NCI-H1092 treated with DMSO at 0.1 percent for 48 hours (cell line): ENCODE results near the gene UMAD1.
A peak's percentile ranks its signal among the peaks of the same experiment; 100 is the strongest.
"Not testable (repeated sequence)": the region's sequence is repeated elsewhere in the genome, so short reads cannot be mapped to it uniquely, and the experiment has no call there.

Experiments used
- DNase-seq: peaks from one replicate; lab custom pipeline; 2025; lab: John Stamatoyannopoulos, UW

Gene UMAD1

DNA sequence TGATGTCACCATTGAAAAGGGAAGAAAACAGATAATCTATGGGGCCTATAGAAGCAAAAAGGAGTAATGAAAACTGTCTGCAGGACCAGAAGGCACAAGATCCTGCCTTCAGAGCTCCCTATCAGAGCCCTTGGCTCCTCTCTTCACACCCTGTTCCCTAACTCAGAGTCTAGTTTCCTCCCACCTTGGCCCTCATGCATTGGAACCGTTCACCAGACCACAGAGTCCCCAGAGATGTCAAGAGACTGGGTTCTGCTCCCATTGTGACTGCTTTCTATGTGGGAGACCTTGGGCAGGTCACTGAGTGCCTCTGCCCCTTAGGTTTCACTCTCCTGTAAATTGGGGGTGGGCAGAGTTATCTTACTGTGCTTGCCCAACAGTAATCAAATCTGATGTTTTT lies 158.0 kb downstream of the UMAD1 start:
- DNase-seq: no peak

DNA sequence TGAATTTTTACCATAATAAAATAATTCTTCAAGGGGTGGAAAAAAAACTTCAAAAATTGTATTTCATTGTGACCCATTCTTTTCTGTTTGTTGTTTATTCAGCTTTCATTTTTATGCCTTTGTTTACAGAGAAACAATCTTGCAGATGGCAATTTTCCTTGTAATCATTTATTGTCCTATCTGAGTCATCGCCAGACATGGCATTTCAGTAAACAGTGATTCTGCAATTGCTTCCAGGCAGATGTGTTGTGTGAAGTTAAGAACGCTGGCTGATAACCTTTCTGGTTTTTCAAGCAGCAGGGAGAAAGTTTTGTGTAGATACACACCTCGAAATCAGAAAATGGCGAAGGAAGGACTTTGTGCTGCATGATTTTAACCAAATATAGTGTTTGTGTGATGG lies 158.6 kb downstream of the UMAD1 start:
- no peak for DNase-seq

DNA sequence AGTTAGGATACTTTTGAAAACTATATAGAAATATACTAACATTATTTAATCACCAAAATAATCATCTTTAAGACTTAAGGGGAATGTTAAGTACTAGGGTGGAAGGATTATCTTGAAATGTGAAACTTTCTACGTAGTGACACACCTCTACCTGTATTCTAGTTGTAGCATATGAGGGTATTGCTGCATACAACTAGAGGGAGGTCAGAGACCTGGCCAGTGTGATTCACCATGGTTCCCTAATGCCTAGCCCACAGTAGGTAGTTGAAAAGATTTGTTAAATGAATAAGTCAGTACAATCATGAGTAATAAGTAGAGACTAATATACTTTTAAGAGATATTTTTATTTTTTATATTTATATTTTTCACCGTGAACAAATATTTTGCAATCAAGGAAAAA lies 162.0 kb downstream of the UMAD1 start:
- no peak for DNase-seq

DNA sequence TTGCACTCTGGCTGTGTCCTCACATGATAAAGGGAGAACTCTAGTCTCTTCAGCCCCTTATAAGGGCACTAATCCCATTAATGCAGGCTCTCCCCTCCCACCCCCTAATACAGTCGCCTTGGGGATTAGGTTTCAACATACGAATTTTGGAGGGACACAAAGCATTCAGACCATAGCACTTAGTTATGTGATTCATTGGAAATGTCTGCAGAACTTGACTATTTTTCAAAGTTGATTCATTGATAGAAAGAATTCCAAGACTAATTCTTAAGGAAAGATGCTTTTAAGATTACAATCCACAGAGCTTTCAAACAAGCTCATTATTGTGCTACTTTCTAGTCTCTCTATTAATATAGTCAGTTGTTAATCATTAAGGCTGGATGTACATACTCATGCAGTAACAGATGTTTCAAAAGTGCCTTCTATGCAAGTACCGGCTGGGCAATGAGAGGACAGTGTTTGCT lies 163.2 kb downstream of the UMAD1 start:
- no peak for DNase-seq

DNA sequence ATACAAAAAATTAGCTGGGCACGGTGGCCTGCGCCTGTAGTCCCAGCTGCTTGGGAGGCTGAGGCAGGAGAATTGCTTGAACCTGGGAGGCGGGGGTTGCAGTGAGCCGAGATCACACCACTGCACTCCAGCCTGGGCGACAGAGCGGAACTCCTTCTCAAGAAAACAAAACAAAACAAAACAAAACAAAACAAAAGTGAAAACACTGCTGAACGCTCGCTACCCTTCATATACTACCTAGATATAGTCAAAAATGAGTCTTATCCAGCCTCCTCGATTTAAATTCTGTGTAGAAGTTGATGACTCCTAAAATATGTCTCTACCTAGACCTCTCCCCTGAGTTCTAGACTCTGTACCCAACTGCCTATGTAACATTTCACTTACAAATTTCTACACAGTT lies 164.3 kb downstream of the UMAD1 start:
- not testable (repeated sequence) for DNase-seq

DNA sequence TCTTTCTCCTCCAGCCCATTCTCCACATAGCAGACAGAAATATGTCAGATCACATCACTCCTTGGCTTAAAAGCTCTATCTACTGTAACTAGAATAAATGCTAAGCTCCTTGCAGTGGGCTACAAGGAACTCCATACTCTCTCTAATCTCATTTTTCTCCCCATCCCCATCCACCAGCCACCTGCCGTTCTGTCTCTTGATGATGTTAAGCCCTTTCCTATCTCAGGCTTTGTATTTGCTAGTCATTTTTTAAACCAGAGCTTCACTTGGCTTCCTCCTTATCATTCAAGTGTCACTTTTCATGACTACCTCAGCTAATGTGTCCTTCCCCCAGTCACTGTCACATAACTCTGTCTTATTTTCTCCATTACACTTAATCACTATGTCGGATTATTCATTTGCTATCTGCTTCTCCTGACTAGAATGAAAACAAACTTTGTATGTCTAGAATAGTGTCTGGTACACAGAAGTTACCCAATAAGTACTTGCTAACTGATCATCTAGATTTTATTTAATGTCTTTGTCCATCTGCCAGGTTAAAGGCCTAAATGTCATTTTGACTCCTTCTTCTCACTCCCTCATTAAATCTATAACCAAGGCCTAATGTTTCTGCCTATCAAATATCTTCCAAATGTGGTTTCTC lies 165.1 kb downstream of the UMAD1 start:
- no peak for DNase-seq

DNA sequence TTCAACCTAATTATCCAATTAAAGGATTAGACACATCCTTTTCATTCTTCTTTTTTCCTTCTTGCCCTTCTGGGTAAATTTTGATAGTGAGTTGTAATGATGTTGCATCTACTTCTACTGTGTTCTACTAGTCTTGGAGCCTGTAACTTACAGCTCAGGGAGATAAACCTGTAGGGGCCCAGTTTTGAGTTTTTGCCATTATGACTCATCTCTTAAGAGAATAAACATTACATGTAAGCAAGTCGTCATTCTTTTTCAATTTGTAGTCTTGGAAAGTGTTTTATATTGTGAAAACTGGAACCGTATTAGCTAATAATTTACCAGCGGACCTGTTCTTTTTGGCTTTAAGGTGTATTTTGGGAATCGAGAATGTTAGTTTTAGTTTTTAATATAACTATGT lies 167.6 kb downstream of the UMAD1 start:
- DNase-seq: no peak

DNA sequence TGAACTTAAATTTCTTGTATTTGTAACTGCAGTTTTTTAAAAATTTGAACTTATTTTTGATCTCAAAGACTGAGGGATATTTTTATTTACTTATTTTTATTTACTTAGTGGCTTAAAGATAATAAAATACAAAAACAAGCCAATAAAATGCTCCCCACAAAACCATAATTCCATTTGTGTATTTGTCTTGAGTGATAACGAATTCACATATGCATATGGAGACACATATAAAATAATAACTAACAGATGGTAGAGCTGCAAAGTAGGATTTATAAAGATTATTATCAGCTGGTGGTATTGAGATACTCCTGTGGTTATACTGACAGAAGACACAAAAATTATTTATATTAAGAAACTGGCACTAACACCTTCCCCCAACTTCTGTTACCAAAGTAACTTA lies 168.1 kb downstream of the UMAD1 start:
- no peak for DNase-seq

DNA sequence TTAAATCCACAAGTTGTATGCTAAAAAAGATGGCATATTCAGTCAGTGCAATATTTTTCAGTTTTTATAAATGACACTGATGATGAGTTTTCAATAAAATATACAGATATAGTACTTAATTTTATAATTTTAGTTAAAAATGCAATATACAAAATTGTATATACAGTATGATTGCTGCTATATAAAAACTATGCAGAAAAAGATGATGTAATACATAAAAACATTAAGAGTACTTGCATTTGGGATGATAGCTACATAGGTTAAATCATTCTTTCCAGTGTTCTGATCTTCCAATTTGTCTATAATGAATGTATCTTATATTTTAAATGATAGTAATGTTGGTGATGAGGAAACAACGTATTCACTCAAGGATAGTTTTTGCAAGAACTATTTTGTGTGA lies 169.8 kb downstream of the UMAD1 start:
- no peak for DNase-seq

DNA sequence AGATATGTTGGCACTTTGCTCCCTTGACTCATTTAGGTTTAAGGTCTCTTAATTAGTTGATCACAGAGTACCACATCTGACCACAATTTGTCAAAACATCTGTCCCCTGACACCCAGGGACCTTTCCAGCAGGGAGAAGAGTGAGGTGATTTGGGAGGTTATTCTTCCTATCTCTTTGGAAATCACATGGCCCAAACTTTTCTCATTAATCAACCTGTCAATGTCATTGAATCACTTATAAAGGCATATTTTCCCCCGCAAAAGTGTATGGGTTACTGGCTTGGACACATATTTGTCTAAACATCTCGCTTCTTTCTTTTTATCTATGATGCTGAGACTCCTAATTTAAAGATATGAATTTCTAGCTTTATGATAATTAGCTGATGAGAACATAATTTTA lies 170.3 kb downstream of the UMAD1 start:
- DNase-seq: no peak

DNA sequence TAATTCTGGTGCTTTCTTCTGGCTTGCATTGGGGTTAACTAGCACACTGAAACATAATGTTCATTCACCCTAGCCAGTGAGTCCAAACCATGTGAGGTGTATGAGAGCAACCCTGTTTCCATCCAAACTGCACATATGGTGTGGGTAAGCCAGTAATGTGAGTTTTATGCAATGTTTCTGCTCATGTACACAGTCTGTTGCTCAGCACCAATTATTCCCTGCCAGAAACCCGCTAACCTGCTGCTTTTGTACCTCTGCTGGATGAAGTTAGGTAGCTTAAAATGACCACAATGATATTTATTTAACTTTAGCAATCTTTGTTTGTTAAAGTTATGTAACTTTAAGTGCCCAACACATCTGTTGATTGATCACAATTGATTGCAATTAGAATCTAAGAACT lies 171.6 kb downstream of the UMAD1 start:
- peak; percentile 33 for DNase-seq

DNA sequence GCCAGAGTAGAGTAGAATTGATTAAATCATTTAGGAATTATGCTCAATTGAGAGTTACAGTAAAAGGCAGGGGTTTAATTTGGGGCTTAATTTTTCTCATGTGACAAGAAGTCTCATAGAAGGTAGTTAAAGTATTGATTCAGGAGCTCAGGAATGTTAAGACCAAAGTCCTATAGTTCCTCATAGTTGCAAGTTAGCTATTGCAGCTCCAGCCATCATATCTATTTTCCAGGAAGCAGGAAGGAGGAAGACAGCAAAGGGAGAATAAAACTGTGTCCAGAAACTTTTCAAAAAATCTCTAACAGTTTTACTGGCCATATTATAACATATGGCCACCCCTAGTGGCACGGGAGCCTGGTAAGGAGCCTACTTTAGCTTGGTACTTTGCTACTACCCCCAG lies 174.8 kb downstream of the UMAD1 start:
- no peak for DNase-seq

DNA sequence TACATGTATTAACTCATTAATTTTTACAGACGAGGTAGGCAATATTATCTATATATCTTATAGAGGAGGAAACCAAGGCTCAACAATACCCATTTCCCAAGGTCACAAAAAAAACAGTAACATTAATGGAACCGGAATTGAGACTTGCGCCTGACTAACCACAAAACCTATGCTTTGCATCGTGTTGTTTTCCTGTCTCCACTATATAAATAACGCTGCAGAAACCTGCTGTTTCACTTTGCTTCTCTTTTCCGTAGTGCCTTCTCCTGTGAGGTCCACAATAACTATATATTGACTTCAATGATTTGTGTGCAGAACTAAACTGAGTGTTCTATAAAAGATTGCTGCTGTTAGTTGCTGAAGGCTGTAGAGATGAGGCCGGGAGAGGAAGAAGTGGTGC lies 175.5 kb downstream of the UMAD1 start:
- no peak for DNase-seq

DNA sequence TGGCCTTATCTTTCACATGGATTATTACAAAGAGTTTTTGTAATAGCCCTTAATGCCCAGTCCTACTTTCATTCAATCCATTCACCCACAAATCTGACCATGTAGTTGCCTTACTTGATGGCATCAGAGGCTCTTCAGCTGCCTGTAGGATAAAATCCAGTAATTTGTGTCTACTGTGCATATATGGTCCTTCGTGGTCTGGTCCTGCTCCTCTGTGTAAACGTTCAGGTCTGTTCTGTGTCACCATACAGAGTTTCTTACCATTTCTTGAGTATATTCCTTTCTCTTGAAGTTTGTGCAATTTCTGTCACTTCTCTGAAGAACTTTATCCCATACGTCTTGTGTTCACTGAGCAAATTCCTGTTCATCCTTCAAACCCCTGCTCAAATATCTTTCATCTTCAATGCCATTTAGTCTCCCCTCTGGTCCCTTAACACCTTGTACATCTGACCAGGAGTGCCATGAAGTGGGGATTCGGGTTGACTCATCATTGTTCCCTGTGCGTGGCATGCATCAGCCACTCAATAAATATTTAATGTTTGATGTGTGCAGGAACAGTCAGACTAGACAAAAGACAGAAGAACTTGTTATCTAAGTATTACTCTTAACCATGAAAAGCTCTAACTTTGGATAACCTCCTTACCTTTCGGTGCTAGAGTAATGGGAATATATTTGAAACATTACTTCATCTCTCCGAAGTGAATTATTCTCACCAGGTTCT lies 176.4 kb downstream of the UMAD1 start:
- no peak for DNase-seq

DNA sequence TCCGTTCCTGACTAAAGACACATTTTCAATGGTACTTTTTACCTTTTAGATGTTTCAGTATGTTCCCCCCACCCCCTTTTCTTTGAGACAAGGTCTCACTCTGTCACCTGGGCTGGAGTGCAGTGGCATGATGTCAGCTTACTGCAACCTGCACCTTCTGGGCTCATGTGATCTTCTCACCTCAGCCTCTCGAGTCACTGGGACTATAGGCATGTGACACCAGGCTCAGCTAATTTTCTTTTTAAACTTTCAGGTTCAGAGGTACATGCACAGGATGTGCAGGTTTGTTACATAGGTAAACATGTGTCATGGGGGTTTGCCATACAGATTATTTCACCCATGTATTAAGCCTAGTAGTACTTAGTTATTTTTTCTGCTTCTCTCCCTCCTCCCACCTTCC lies 177.2 kb downstream of the UMAD1 start:
- DNase-seq: no peak

DNA sequence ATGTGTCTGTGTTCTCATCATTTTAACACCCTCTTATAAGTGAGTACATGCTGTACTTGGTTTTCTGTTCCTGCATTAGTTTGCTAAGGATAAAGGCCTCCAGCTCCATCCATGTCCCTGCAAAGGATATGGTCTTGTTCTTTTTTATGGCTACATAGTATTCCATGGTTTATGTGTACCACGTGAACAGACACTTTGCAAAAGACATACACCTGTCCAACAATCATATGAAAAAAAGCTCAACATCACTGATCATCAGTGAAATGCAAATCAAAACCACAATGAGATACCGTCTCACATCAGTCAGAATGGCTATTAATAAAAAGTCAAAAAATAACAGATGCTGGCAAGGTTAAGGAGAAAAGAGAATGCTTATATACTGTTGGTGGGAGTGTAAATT lies 177.6 kb downstream of the UMAD1 start:
- DNase-seq: not testable (repeated sequence)

DNA sequence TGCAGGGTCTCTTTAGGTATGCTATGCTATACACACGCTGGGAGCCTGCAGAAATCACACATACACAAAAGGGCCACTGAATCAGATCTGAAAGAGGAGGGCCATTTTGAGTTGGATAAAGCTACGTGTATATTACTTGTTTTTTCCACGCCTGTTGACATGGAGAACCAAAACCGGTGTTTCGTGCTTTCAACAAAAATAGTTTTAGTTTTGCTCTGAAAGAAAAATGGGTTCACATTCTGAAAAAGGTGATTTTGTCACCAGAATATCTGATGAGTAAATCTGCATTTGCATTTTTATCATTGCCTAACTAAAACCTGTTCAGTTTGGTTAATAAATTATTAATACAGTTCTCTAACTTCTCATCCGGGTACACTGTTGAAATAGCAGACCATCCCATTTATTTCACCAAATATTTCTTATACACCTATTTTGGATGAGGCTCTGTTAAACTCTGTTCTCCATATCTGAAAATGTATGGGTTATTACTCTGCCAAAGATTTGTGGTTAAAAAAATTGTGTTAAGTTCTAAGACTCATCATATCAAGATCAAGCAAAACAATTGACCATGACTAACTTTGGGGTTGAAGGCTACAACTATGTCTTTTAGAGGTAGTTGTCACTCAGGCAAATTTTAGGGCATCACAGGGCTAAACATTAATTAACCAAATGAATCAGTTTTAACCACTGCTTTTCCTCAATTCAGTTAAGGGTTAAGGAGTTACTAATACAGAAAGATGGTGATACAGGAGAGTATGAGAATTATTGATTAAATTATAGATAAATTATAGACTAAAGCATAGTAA lies 179.1 kb downstream of the UMAD1 start:
- no peak for DNase-seq

DNA sequence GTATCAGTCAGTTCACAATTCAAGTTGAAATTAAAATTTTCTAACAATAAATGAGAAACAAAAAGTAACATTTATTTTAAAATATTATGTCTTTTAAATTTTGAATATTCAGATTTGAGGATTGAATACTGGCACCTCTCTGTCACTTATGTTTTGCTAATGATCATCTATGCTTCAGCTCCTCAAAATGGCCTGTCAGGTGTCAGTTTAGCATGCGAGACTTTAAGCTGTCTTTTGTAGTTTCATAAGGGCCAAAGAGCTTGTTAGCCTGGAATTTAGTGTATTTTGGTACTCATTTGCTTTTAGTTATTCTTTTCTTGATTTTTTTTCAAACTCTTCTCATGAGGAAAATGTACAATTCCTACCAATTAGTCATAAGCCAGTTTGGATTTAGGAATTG lies 179.9 kb downstream of the UMAD1 start:
- peak; percentile 70 for DNase-seq

DNA sequence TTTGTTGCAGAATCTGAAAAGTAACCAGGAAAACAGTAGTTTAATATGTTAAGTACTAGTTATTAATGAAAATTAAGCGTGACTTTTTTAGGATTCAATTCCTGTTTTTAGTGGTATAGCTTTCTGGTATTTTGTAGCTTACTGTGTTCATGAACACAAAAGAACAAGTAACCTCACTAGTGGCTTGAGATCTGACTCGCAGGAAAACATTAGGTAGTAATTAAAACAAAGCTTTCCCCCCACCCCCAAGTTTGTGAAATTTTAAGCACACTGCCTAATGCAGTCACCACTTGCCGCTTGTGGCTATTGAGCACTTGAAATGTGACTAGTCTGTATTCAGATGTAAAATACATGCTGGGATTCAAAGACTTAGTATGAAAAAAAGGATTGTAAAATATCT lies 180.4 kb downstream of the UMAD1 start:
- peak; percentile 80 for DNase-seq

DNA sequence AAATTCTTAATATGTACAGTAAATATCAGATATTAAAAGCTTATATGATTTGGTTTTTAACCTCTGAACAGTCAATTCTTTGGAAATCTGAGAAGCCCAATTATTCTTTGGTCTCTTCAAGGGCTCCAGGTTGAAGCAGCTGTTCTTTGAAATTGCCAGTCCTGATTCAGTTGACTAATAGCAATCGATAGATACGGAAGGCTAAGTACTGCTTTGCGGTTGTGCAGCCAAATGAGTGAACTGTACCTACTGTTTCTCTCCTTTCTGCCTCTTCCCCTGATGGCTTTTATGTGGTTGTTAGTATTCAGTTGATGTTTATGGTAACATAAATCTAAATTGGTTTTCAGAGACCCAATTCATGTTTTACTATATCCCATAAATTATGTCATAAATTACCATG lies 181.0 kb downstream of the UMAD1 start:
- peak; percentile 100 for DNase-seq

DNA sequence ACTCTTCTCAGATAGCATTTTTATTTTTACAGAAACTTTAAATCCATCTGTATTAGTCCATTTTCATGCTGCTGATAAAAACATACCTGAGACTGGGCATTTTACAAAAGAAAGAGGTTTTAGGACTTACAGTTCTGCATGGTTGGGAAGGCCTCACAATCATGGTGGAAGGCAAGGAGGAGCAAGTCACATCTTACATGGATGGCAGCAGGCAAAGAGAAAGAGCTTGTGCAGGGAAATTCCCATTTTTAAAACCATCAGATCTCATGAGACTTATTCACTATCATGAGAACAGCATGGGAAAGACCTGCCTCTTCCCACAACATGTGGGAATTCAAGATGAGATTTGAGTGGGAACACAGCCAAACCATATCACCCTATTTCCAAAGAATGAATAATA lies 184.7 kb downstream of the UMAD1 start:
- not testable (repeated sequence) for DNase-seq

DNA sequence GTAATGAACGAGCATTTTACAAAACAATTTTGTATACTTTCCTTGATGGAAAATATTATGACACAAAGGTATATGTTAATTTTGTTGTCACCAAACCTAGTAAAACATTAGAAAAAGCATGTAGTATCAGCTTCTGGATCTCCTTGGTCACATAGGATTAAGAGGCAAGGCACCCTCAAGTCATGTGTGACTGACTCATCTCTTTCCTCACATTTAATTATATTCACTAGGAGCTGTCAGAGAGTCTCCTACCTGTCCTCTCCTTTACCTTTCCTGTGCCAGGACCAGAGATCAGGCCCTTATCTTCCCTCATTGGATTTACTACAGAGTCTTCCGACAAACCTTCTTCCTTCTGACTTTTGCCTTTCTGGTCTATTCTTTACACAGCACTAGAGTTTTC lies 189.1 kb downstream of the UMAD1 start:
- DNase-seq: no peak
